H9 (cell line): Measurements from ENCODE around the gene EDARADD. TPM values are rescaled to one million over a fixed set of nuclear protein-coding genes. Genes with fewer than 3 reads are reported as not detected.

ENCODE experiments used
- DNase-seq: peaks from one replicate; pipeline ENCODE4 v3.0.0-alpha.2; 2017
- H2AFZ ChIP-seq: one replicate; pipeline ENCODE4 v1.6.1; 2013; ENCODE audit warnings: mild to moderate bottlenecking, low read length, control low read depth, moderate library complexity
- H2AK5ac ChIP-seq: 2 replicates; pipeline ENCODE4 v1.6.1; 2013; ENCODE audit warnings: low read length, control low read depth, mixed read lengths; ENCODE audit not compliant: insufficient read length
- H2BK120ac ChIP-seq: one replicate; pipeline ENCODE4 v1.6.1; 2013; ENCODE audit warnings: low read depth, mild to moderate bottlenecking, low read length, control low read depth, inconsistent platforms; ENCODE audit not compliant: poor library complexity, severe bottlenecking
- H2BK12ac ChIP-seq: 2 replicates; pipeline ENCODE4 v1.6.1; 2013; ENCODE audit warnings: low read length, control low read depth, mixed read lengths, low read depth; ENCODE audit not compliant: insufficient read length
- H2BK15ac ChIP-seq: 2 replicates; pipeline ENCODE4 v1.6.1; 2013; ENCODE audit warnings: low read depth, low read length, control low read depth
- H2BK20ac ChIP-seq: one replicate; pipeline ENCODE4 v1.6.1; 2013; ENCODE audit warnings: low read depth, mild to moderate bottlenecking, low read length, control low read depth, inconsistent platforms; ENCODE audit not compliant: poor library complexity, severe bottlenecking
- H2BK5ac ChIP-seq: 2 replicates; pipeline ENCODE4 v1.6.1; 2013; ENCODE audit warnings: low read length, control low read depth, mixed read lengths; ENCODE audit not compliant: insufficient read length
- H3K14ac ChIP-seq: 2 replicates; pipeline ENCODE4 v1.6.1; 2013; ENCODE audit warnings: low read length, control low read depth; ENCODE audit not compliant: insufficient read depth
- H3K18ac ChIP-seq: 2 replicates; pipeline ENCODE4 v1.6.1; 2013; ENCODE audit warnings: low read depth, mild to moderate bottlenecking, mixed read lengths, low read length, control low read depth; ENCODE audit not compliant: insufficient read length
- H3K23ac ChIP-seq: 2 replicates; pipeline ENCODE4 v1.6.1; 2013; ENCODE audit warnings: low read length, control low read depth, mixed read lengths, low read depth; ENCODE audit not compliant: insufficient read length
- H3K23me2 ChIP-seq: 2 replicates; pipeline ENCODE4 v1.6.1; 2013; ENCODE audit warnings: low read depth, mild to moderate bottlenecking, mixed read lengths, low read length, control low read depth; ENCODE audit not compliant: insufficient read length, poor library complexity, severe bottlenecking
- H3K27ac ChIP-seq: 2 replicates; pipeline ENCODE4 v1.5.1; 2013; ENCODE audit warnings: low read length, control low read depth, mixed read lengths, low read depth; ENCODE audit not compliant: insufficient read length
- H3K27me3 ChIP-seq: 2 replicates; pipeline ENCODE4 v1.6.1; 2013; ENCODE audit warnings: low read length, control low read depth, inconsistent platforms; ENCODE audit not compliant: insufficient read depth
- H3K4ac ChIP-seq: 2 replicates; pipeline ENCODE4 v1.6.1; 2013; ENCODE audit warnings: low read depth, mild to moderate bottlenecking, control low read depth, inconsistent platforms, low read length, moderate library complexity
- H3K4me1 ChIP-seq: 2 replicates; pipeline ENCODE4 v1.6.1; 2013; ENCODE audit warnings: low read length, control low read depth, inconsistent platforms; ENCODE audit not compliant: insufficient read depth
- H3K4me2 ChIP-seq: 2 replicates; pipeline ENCODE4 v1.6.1; 2013; ENCODE audit warnings: low read length, control low read depth, mixed read lengths; ENCODE audit not compliant: insufficient read length, insufficient read depth
- H3K56ac ChIP-seq: 2 replicates; pipeline ENCODE4 v1.6.1; 2013; ENCODE audit warnings: low read depth, mild to moderate bottlenecking, mixed read lengths, low read length, control low read depth; ENCODE audit not compliant: insufficient read length
- H3K79me1 ChIP-seq: 2 replicates; pipeline ENCODE4 v1.6.1; 2013; ENCODE audit warnings: low read depth, mild to moderate bottlenecking, moderate library complexity, low read length, control low read depth, inconsistent platforms; ENCODE audit not compliant: insufficient read depth, poor library complexity, severe bottlenecking
- H3K79me2 ChIP-seq: 2 replicates; pipeline ENCODE4 v1.6.1; 2013; ENCODE audit warnings: low read length, control low read depth, inconsistent platforms; ENCODE audit not compliant: insufficient read depth
- H3K9ac ChIP-seq: 2 replicates; pipeline ENCODE4 v1.6.1; 2013; ENCODE audit warnings: low read length, control low read depth, mixed read lengths; ENCODE audit not compliant: insufficient read length; ENCODE audit errors: extremely low read depth
- H3K9me3 ChIP-seq: one replicate; pipeline ENCODE4 v1.6.1; 2013; ENCODE audit warnings: low read depth, low read length, inconsistent platforms; ENCODE audit not compliant: control insufficient read depth
- H3T11ph ChIP-seq: one replicate; pipeline ENCODE4 v1.6.1; 2013; ENCODE audit warnings: mild to moderate bottlenecking, low read length, control low read depth, inconsistent platforms
- H4K20me1 ChIP-seq: one replicate; pipeline ENCODE4 v1.6.1; 2013; ENCODE audit not compliant: control insufficient read depth, insufficient read length, insufficient read depth
- H4K5ac ChIP-seq: 2 replicates; pipeline ENCODE4 v1.6.1; 2013; ENCODE audit warnings: low read depth, mild to moderate bottlenecking, mixed read lengths, low read length, control low read depth; ENCODE audit not compliant: insufficient read length
- H4K8ac ChIP-seq: replicated peaks from 2 replicates; pipeline ENCODE4 v1.6.1; 2013; ENCODE audit warnings: low read length, control low read depth, mixed read lengths, low read depth; ENCODE audit not compliant: insufficient read length
- H4K91ac ChIP-seq: 2 replicates; pipeline ENCODE4 v1.6.1; 2013; ENCODE audit warnings: low read depth, mild to moderate bottlenecking, moderate library complexity, mixed read lengths, low read length, control low read depth; ENCODE audit not compliant: insufficient read length
- H3K27ac Mint-ChIP-seq, 3 experiments: 2 replicates in 2 of 3; 3 replicates in 1 of 3; pipeline ENCODE4 v1.8.0; 2020 to 2021; ENCODE audit warnings: mixed read lengths in 3 of 3, mild to moderate bottlenecking in 1 of 3, moderate library complexity in 1 of 3
- H3K27me3 Mint-ChIP-seq: 2 replicates; pipeline ENCODE4 v1.8.0; 2021; ENCODE audit warnings: low read depth, mild to moderate bottlenecking, moderate library complexity, mixed read lengths
- H3K36me3 Mint-ChIP-seq, 3 experiments: 2 replicates in 2 of 3; 3 replicates in 1 of 3; pipeline ENCODE4 v1.8.0; 2020 to 2021; ENCODE audit warnings: low read depth in 3 of 3, mixed read lengths in 3 of 3; ENCODE audit not compliant: insufficient read depth in 1 of 3
- H3K4me1 Mint-ChIP-seq, 2 experiments: 2 replicates each; pipeline ENCODE4 v1.8.0; 2020; ENCODE audit warnings: mixed read lengths in 2 of 2
- H3K4me3 Mint-ChIP-seq, 2 experiments: 2 replicates in 1 of 2; 3 replicates in 1 of 2; pipeline ENCODE4 v1.8.0; 2020 to 2021; ENCODE audit warnings: mild to moderate bottlenecking in 2 of 2, mixed read lengths in 2 of 2, moderate library complexity in 1 of 2
- H3K9me3 Mint-ChIP-seq, 2 experiments: 2 replicates in 1 of 2; 3 replicates in 1 of 2; pipeline ENCODE4 v1.8.0; 2020; ENCODE audit warnings: mild to moderate bottlenecking in 2 of 2, mixed read lengths in 2 of 2, moderate library complexity in 1 of 2
- WGBS: extraction: QIAGEN DNeasy Blood & Tissue Kit; methylation state at CpG from one replicate; pipeline ENCODE4 v1.1.7; 2013; ENCODE audit warnings: missing lambda C conversion rate, low lambda C conversion rate, mixed read lengths; ENCODE audit not compliant: insufficient read length; ENCODE audit errors: extremely low coverage; 5-methylcytosine and 5-hydroxymethylcytosine counted together
- total RNA-seq: library from RNA; stranded (reverse); gene quantifications from 2 replicates; pipeline ENCODE4 v1.2.1, GENCODE V29; 2021
- TF ChIP-seq, protein P1 (sequence below): fragments of 200-600 bp; sonication (generic); conservative IDR thresholded peaks from 3 replicates; pipeline ENCODE4 v1.8.0; 2021; ENCODE audit warnings: antibody characterized with exemption, mild to moderate bottlenecking

Gene EDARADD
- total RNA-seq, 1 experiment from 2014 or later, result 3.8 TPM

DNA sequence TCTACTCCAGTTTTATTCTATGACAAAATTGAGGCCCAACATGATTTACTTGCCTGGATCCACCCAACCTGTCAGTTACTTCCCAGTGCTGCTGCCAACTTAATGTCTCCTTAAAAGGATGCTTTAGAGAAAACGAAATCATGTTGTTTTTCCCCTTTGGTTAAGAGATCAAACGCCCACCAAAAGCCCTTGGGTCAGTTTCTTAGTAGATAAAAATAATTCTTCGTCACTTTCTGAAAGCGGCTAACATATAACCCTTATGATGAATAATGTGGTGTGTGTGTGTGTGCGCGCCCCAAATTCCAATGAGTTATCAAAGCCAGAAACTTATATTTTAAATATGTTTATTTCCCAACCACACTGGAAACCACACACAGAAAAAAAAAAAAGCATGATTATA is 77.0 kb downstream of the EDARADD start:
- H3K18ac ChIP-seq, result no peak overlapping the region
- no peak overlapping the region for H2BK5ac ChIP-seq
- H3K9me3 ChIP-seq, result no peaks in the 10 kb centered on the region
- H3K4ac ChIP-seq, result no peak overlapping the region
- no peak overlapping the region for H3K4me3 Mint-ChIP-seq
- no peak overlapping the region for H3K9ac ChIP-seq
- no peak overlapping the region for H2BK15ac ChIP-seq
- no peak overlapping the region for H2AFZ ChIP-seq
- H2BK12ac ChIP-seq, result no peak overlapping the region
- H3K56ac ChIP-seq, result no peak overlapping the region
- H3K23me2 ChIP-seq, result no peaks in the 10 kb centered on the region
- H3K14ac ChIP-seq, result no peak overlapping the region
- no peak overlapping the region for H4K91ac ChIP-seq
- H3K4me1 Mint-ChIP-seq, result peaks cover 22 to 41% of the 10 kb centered on the region in 2 experiments
- no peaks in the 10 kb centered on the region for H4K20me1 ChIP-seq
- H3K9me3 Mint-ChIP-seq, result no peaks in the 10 kb centered on the region
- no peaks in the 10 kb centered on the region for H3K27me3 Mint-ChIP-seq
- no peak overlapping the region for H2BK120ac ChIP-seq
- no CpG with 5 or more reads among the region's 6 CpGs for WGBS
- no peak overlapping the region for H3K4me2 ChIP-seq
- no peaks in the 10 kb centered on the region for H3K79me2 ChIP-seq
- no peak overlapping the region for H4K8ac ChIP-seq
- no peak overlapping the region for H3K27ac Mint-ChIP-seq
- H4K5ac ChIP-seq, result no peak overlapping the region
- no peak overlapping the region for H3K27ac ChIP-seq
- no peaks in the 10 kb centered on the region; a peak in 1 of 7 replicates for H3K36me3 Mint-ChIP-seq
- no peaks in the 10 kb centered on the region for H3K27me3 ChIP-seq
- no peak for DNase-seq
- H2AK5ac ChIP-seq, result no peak overlapping the region
- no peak overlapping the region for H3T11ph ChIP-seq
- no peak overlapping the region for H3K23ac ChIP-seq
- TF ChIP-seq, protein P1, sequence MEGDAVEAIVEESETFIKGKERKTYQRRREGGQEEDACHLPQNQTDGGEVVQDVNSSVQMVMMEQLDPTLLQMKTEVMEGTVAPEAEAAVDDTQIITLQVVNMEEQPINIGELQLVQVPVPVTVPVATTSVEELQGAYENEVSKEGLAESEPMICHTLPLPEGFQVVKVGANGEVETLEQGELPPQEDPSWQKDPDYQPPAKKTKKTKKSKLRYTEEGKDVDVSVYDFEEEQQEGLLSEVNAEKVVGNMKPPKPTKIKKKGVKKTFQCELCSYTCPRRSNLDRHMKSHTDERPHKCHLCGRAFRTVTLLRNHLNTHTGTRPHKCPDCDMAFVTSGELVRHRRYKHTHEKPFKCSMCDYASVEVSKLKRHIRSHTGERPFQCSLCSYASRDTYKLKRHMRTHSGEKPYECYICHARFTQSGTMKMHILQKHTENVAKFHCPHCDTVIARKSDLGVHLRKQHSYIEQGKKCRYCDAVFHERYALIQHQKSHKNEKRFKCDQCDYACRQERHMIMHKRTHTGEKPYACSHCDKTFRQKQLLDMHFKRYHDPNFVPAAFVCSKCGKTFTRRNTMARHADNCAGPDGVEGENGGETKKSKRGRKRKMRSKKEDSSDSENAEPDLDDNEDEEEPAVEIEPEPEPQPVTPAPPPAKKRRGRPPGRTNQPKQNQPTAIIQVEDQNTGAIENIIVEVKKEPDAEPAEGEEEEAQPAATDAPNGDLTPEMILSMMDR, result no peak
- H3K4me1 ChIP-seq, result no peaks in the 10 kb centered on the region
- H2BK20ac ChIP-seq, result no peak overlapping the region
- H3K79me1 ChIP-seq, result no peaks in the 10 kb centered on the region
